Measurements from ENCODE around the gene ZNF423. TPM values are rescaled to one million over a fixed set of nuclear protein-coding genes. Genes with fewer than 3 reads are reported as not detected.

The ZNF423 gene
- total RNA-seq, 4 donors from 2014 or later, result 7.0 to 19.7 (median 8.4) TPM

GRCh38 chr16:49824593-49824992 lies 31.3 kb downstream of the ZNF423 start:
- H3K4me1 ChIP-seq, result peaks cover 0 to 68% (median 25%) of the 10 kb centered on the region in 3 donors
- H3K9me3 ChIP-seq, result no peaks in the 10 kb centered on the region
- no peak overlapping the region for H3K4me3 ChIP-seq
- H3K36me3 ChIP-seq, result no peaks in the 10 kb centered on the region
- 38 to 73% methylated on average over 6 to 8 of the region's 9 CpGs for WGBS, 2 donors (ENCODE audit: low coverage in 1 of 2)
- H3K27ac ChIP-seq, result peak overlapping the region in 3 of 4 donors; percentile 22 to 54 (median 49)
- TF ChIP-seq POLR2AphosphoS5 (IDR thresholded peaks at IDR 0.05), result no peak
- no peaks in the 10 kb centered on the region for H3K27me3 ChIP-seq
- ATAC-seq, result no peak

DNA sequence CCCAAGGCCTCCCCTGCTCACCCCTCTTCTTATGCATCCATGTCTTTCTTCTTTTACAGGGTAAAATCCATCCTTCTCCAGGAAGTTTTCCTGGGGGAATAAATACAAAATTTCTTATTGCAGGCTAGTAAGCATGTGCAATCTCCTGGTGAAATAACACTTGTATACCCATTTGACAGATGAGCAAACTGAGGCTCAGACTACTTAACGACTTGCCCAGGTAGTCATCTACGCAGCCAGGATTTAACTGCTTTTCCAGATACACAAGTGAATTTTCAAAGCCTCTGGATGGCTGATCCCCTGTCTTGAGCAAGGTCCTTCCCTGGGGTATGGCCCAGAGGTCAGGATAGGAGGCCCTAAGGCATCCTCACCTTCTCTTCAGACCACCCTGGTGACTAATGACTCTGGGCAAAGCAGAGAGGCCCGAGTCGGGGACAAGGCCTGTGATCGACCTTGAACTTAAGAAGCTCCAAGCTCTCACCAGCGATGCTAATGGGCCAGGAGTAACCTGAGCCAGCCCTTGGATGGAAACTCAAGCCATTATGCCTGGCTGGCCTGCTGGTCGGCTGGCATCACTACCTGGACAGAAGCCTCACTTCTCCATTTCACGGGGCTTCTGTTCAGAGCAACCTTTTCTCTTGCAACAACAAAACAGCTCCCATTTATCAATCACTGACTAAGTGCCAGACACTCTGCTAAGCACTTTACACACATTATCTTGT lies 33.1 kb downstream of the ZNF423 start:
- Histone ChIP-seq H3K27me3 (no peaks in the 10 kb centered on the region), H3K4me1 (peaks cover 0 to 50% (median 17%) of the 10 kb centered on the region in 3 donors), H3K27ac (no peak overlapping the region), H3K4me3 (no peak overlapping the region), H3K36me3 (no peaks in the 10 kb centered on the region), H3K9me3 (no peaks in the 10 kb centered on the region)
- WGBS, 2 donors (ENCODE audit: low coverage in 1 of 2), result 86% methylated on average over 2 of the region's 8 CpGs; no CpG with 5 or more reads in 1 of the 2 donors
- TF ChIP-seq CTCF (IDR thresholded peaks at IDR 0.05) (no peak), POLR2AphosphoS5 (IDR thresholded peaks at IDR 0.05) (no peak), POLR2A (IDR thresholded peaks at IDR 0.05) (no peak), EP300 (IDR thresholded peaks at IDR 0.05) (no peak)
- no peak for ATAC-seq

DNA sequence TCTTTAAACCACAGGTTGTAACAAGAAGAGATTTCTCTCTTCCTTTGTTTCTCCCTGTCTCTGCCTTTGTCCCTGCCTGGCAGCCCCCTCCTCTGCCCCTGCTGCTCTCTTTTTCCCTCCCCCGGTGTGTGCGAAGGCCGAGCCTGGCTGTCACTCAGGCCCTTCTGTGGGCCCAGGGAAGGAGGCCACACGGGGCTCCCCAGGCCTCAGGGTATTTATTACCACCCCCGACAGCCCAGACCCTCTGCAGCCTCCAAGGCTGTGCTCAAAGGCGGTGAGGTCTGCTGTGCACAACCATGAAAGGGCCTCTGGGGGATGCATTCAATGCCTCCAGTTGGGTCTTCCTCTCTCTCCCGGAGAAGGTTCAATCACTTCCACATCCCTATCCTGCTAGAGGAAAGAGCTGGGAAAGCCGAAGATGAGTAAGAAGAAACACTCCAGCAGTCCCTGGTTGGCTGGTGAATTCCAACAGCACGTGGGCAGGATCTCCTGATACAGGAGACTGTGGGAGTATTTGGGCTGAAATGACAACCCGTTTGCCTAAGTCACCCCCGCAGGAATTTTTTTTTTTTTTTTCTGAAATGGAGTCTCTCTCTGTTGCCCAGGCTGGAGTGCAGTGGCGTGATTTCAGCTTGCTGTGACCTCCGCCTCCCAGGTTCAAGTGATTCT lies 34.2 kb downstream of the ZNF423 start:
- Histone ChIP-seq H3K9me3 (no peaks in the 10 kb centered on the region), H3K27ac (no peak overlapping the region), H3K4me1 (peaks cover 0 to 39% (median 11%) of the 10 kb centered on the region in 3 donors), H3K4me3 (no peak overlapping the region), H3K27me3 (no peaks in the 10 kb centered on the region), H3K36me3 (no peaks in the 10 kb centered on the region)
- TF ChIP-seq EP300 (IDR thresholded peaks at IDR 0.05), result no peak
- TF ChIP-seq CTCF (IDR thresholded peaks at IDR 0.05), result no peak
- TF ChIP-seq POLR2A (IDR thresholded peaks at IDR 0.05), result no peak
- TF ChIP-seq POLR2AphosphoS5 (IDR thresholded peaks at IDR 0.05), result no peak
- no peak for ATAC-seq
- WGBS, 2 donors (ENCODE audit: low coverage in 1 of 2), result 62 to 69% methylated on average over 6 to 8 of the region's 13 CpGs

- ATAC-seq, result no peak
- H3K36me3 ChIP-seq, result no peaks in the 10 kb centered on the region
- H3K4me1 ChIP-seq, result peaks cover 0 to 34% (median 11%) of the 10 kb centered on the region in 3 donors
- WGBS, 2 donors (ENCODE audit: low coverage in 1 of 2), result 40 to 62% methylated on average over 1 to 6 of the region's 9 CpGs
- H3K9me3 ChIP-seq, result no peaks in the 10 kb centered on the region
- H3K27me3 ChIP-seq, result no peaks in the 10 kb centered on the region
- no peak overlapping the region for H3K27ac ChIP-seq
- H3K4me3 ChIP-seq, result no peak overlapping the region
- TF ChIP-seq POLR2A (IDR thresholded peaks at IDR 0.05), result no peak
Measured at GRCh38 chr16:49821156-49821555, 34.8 kb downstream of the ZNF423 start.

DNA sequence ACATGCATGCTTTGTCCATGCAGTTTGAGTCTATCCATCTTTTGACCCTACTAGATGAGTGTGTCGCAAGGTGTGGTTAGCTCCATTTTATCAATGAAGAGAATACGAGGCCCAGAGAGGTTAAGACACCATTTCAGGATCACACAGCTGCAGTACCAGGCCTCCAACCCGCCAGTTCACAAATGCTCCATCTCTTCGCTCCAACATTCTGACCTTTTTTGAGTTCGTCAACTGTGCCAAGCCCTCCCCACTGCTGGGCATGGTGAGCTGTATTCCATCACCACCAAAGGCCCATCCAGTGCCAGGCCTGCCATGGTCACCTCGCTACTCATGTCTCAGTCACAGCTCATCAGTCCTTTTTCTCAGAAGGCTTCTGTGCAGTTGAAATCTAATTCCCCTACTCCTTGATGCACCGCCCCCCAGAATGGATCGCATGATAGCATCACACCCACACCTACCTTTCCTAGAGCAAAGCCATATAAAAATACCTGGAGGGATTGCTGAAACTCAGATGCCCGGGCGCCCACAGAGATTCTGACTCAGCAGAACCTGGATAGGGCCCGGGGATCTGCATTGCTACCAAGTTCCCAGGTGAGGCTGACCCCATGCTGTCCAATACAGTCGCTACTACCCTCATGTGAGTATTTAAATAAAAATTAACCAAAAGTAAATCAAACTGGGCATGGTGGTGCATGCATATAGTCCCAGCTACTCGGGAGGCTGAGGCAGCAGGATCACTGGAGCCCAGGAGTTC lies 38.0 kb downstream of the ZNF423 start:
- H3K9me3 ChIP-seq, result no peaks in the 10 kb centered on the region
- TF ChIP-seq POLR2AphosphoS5 (IDR thresholded peaks at IDR 0.05) (no peak), CTCF (IDR thresholded peaks at IDR 0.05) (no peak), EP300 (IDR thresholded peaks at IDR 0.05) (no peak)
- no peaks in the 10 kb centered on the region for H3K36me3 ChIP-seq
- H3K27me3 ChIP-seq, result no peaks in the 10 kb centered on the region
- WGBS, 2 donors (ENCODE audit: low coverage in 1 of 2), result 91 to 100% methylated on average over 6 to 8 of the region's 13 CpGs
- no peak for ATAC-seq
- H3K4me3 ChIP-seq, result no peak overlapping the region
- H3K4me1 ChIP-seq, result peaks cover 0 to 3% (median 0%) of the 10 kb centered on the region in 3 donors
- H3K27ac ChIP-seq, result no peak overlapping the region
